Parathyroid adenoma (tissue), 2 donors: ENCODE measurements around the gene ENTHD1.

Source experiments
- H2AFZ ChIP-seq: fragments of 300-600 bp; sonication (generic); one replicate; pipeline ENCODE4 v1.7.0; 2017; ENCODE audit warnings: antibody characterized with exemption, mild to moderate bottlenecking
- H3K27ac ChIP-seq: fragments of 300-600 bp; sonication (generic); one replicate; pipeline ENCODE4 v1.7.0; 2017
- H3K27me3 ChIP-seq: fragments of 300-600 bp; sonication (generic); one replicate; pipeline ENCODE4 v1.7.0; 2017; ENCODE audit warnings: low read length; ENCODE audit not compliant: control insufficient read depth, insufficient read depth
- H3K36me3 ChIP-seq: fragments of 300-600 bp; sonication (generic); one replicate; pipeline ENCODE4 v1.7.0; 2017; ENCODE audit warnings: low read length; ENCODE audit not compliant: control insufficient read depth, insufficient read depth
- H3K4me1 ChIP-seq: fragments of 300-600 bp; sonication (generic); one replicate; pipeline ENCODE4 v1.7.0; 2017; ENCODE audit warnings: control low read depth
- H3K4me2 ChIP-seq: fragments of 300-600 bp; sonication (generic); one replicate; pipeline ENCODE4 v1.7.0; 2017; ENCODE audit warnings: low read length
- H3K4me3 ChIP-seq: fragments of 300-600 bp; sonication (generic); one replicate; pipeline ENCODE4 v1.7.0; 2017; ENCODE audit warnings: low read depth, low read length
- H3K79me2 ChIP-seq: fragments of 300-600 bp; sonication (generic); one replicate; pipeline ENCODE4 v1.7.0; 2017; ENCODE audit warnings: control low read depth
- H3K9ac ChIP-seq: fragments of 300-600 bp; sonication (generic); one replicate; pipeline ENCODE4 v1.7.0; 2017; ENCODE audit warnings: mild to moderate bottlenecking
- H3K9me3 ChIP-seq: fragments of 300-600 bp; sonication (generic); one replicate; pipeline ENCODE4 v1.7.0; 2017; ENCODE audit warnings: low read length; ENCODE audit not compliant: control insufficient read depth
- CTCF ChIP-seq: fragments of 300-600 bp; sonication (generic); IDR thresholded peaks from one replicate; pipeline ENCODE4 v1.7.0; 2017; ENCODE audit warnings: antibody characterized with exemption, mild to moderate bottlenecking
- donor health status: primary hyperparathyroidism.

ENTHD1 gene

GRCh38 chr22:39920134-39920743 is 26.7 kb upstream of the ENTHD1 start:
- H3K4me1 ChIP-seq: no peaks in the 10 kb centered on the region
- H3K36me3 ChIP-seq: no peaks in the 10 kb centered on the region
- no peak overlapping the region for H3K4me2 ChIP-seq
- no peaks in the 10 kb centered on the region for H3K79me2 ChIP-seq
- no peak overlapping the region for H3K9ac ChIP-seq
- no peak overlapping the region for H2AFZ ChIP-seq
- no peak overlapping the region for H3K4me3 ChIP-seq
- no peak for TF ChIP-seq CTCF
- no peaks in the 10 kb centered on the region for H3K9me3 ChIP-seq
- H3K27me3 ChIP-seq: no peaks in the 10 kb centered on the region
- no peak overlapping the region for H3K27ac ChIP-seq

GRCh38 chr22:39917776-39918495 is 24.4 kb upstream of the ENTHD1 start:
- no peak overlapping the region for H2AFZ ChIP-seq
- no peaks in the 10 kb centered on the region for H3K9me3 ChIP-seq
- no peak overlapping the region for H3K27ac ChIP-seq
- H3K4me2 ChIP-seq: no peak overlapping the region
- no peaks in the 10 kb centered on the region for H3K4me1 ChIP-seq
- no peak overlapping the region for H3K4me3 ChIP-seq
- no peak overlapping the region for H3K9ac ChIP-seq
- no peak for TF ChIP-seq CTCF
- H3K27me3 ChIP-seq: no peaks in the 10 kb centered on the region
- H3K36me3 ChIP-seq: no peaks in the 10 kb centered on the region
- no peaks in the 10 kb centered on the region for H3K79me2 ChIP-seq

- Histone ChIP-seq H3K4me2 (no peak overlapping the region), H3K4me3 (no peak overlapping the region), H3K9ac (no peak overlapping the region), H3K36me3 (no peaks in the 10 kb centered on the region), H3K4me1 (no peaks in the 10 kb centered on the region), H3K27ac (no peak overlapping the region), H2AFZ (no peak overlapping the region), H3K9me3 (no peaks in the 10 kb centered on the region), H3K79me2 (no peaks in the 10 kb centered on the region), H3K27me3 (no peaks in the 10 kb centered on the region)
- TF ChIP-seq CTCF: no peak
These were observed 23.7 kb upstream of the ENTHD1 start for GRCh38 chr22:39917197-39917643.

GRCh38 chr22:39916496-39916895 is 22.9 kb upstream of the ENTHD1 start:
- Histone ChIP-seq H3K36me3 (no peaks in the 10 kb centered on the region), H3K27ac (no peak overlapping the region), H3K4me2 (no peak overlapping the region), H3K9me3 (no peaks in the 10 kb centered on the region), H3K9ac (no peak overlapping the region), H3K4me1 (no peaks in the 10 kb centered on the region), H2AFZ (no peak overlapping the region), H3K79me2 (no peaks in the 10 kb centered on the region), H3K4me3 (no peak overlapping the region), H3K27me3 (no peaks in the 10 kb centered on the region)
- TF ChIP-seq CTCF: no peak

GRCh38 chr22:39915295-39915726 is 21.8 kb upstream of the ENTHD1 start:
- Histone ChIP-seq H3K27ac (no peak overlapping the region), H2AFZ (no peak overlapping the region), H3K4me1 (no peaks in the 10 kb centered on the region), H3K79me2 (no peaks in the 10 kb centered on the region), H3K9ac (no peak overlapping the region), H3K9me3 (no peaks in the 10 kb centered on the region), H3K36me3 (no peaks in the 10 kb centered on the region), H3K27me3 (no peaks in the 10 kb centered on the region), H3K4me2 (no peak overlapping the region), H3K4me3 (no peak overlapping the region)
- no peak for TF ChIP-seq CTCF
